Measurements from ENCODE around the gene BCL7B.
"Not testable (repeated sequence)": the region's sequence is repeated elsewhere in the genome, so short reads cannot be mapped to it uniquely, and the experiment has no call there.

Gene BCL7B

GRCh38 chr7:73572767-73573186, 15.3 kb upstream of the BCL7B start:
- no peak for DNase-seq (ENCODE audit: low read depth)

- DNase-seq (ENCODE audit: low read depth): no peak
Measured at GRCh38 chr7:73570977-73571376, 13.5 kb upstream of the BCL7B start.

GRCh38 chr7:73570521-73570920, 13.0 kb upstream of the BCL7B start:
- DNase-seq (ENCODE audit: low read depth): no peak

GRCh38 chr7:73569042-73569608, 11.6 kb upstream of the BCL7B start:
- DNase-seq (ENCODE audit: low read depth): no peak

GRCh38 chr7:73567846-73568685, 10.6 kb upstream of the BCL7B start:
- no peak for DNase-seq (ENCODE audit: low read depth)

GRCh38 chr7:73567140-73567539, 9.7 kb upstream of the BCL7B start:
- no peak for DNase-seq (ENCODE audit: low read depth)

- DNase-seq (ENCODE audit: low read depth): not testable (repeated sequence)
Measured at GRCh38 chr7:73566431-73566830, 8.9 kb upstream of the BCL7B start.

- DNase-seq (ENCODE audit: low read depth): no peak
Measured at GRCh38 chr7:73565675-73566340, 8.3 kb upstream of the BCL7B start.

GRCh38 chr7:73560109-73560835, 2.8 kb upstream of the BCL7B start:
- no peak for DNase-seq (ENCODE audit: low read depth)

GRCh38 chr7:73557108-73557396, 438 bp downstream of the BCL7B start:
- DNase-seq (ENCODE audit: low read depth): peak; percentile 96

- DNase-seq (ENCODE audit: low read depth): no peak
Measured at GRCh38 chr7:73556208-73557107, 1.0 kb downstream of the BCL7B start.

GRCh38 chr7:73555411-73555982, 2.0 kb downstream of the BCL7B start:
- DNase-seq (ENCODE audit: low read depth): no peak

- not testable (repeated sequence) for DNase-seq (ENCODE audit: low read depth)
Measured at GRCh38 chr7:73550093-73550492, 7.4 kb downstream of the BCL7B start.

- no peak for DNase-seq (ENCODE audit: low read depth)
Measured at GRCh38 chr7:73549176-73549575, 8.3 kb downstream of the BCL7B start.

- DNase-seq (ENCODE audit: low read depth): no peak
Measured at GRCh38 chr7:73547841-73548240, 9.6 kb downstream of the BCL7B start.

- DNase-seq (ENCODE audit: low read depth): no peak
Measured at GRCh38 chr7:73544678-73545077, 12.8 kb downstream of the BCL7B start.

GRCh38 chr7:73541722-73542121, 15.8 kb downstream of the BCL7B start:
- no peak for DNase-seq (ENCODE audit: low read depth)

GRCh38 chr7:73539709-73540108, 17.8 kb downstream of the BCL7B start:
- DNase-seq (ENCODE audit: low read depth): no peak

- not testable (repeated sequence) for DNase-seq (ENCODE audit: low read depth)
Measured at GRCh38 chr7:73538510-73538909, 19.0 kb downstream of the BCL7B start.

- DNase-seq (ENCODE audit: low read depth): no peak
Measured at GRCh38 chr7:73537051-73537450, 20.4 kb downstream of the BCL7B start.

- DNase-seq (ENCODE audit: low read depth): no peak
Measured at GRCh38 chr7:73536479-73536878, 21.0 kb downstream of the BCL7B start.
